GM21367 (cell line): Measurements from ENCODE around the gene TNS4.
"Not testable (repeated sequence)": the region's sequence is repeated elsewhere in the genome, so short reads cannot be mapped to it uniquely, and the experiment has no call there.

Experiments used
- ATAC-seq: cut with Tn5 transposase; IDR thresholded peaks from one replicate; pipeline ENCODE4 v1.9.1; 2021; ENCODE audit not compliant: unreplicated experiment

TNS4 gene, protein sequence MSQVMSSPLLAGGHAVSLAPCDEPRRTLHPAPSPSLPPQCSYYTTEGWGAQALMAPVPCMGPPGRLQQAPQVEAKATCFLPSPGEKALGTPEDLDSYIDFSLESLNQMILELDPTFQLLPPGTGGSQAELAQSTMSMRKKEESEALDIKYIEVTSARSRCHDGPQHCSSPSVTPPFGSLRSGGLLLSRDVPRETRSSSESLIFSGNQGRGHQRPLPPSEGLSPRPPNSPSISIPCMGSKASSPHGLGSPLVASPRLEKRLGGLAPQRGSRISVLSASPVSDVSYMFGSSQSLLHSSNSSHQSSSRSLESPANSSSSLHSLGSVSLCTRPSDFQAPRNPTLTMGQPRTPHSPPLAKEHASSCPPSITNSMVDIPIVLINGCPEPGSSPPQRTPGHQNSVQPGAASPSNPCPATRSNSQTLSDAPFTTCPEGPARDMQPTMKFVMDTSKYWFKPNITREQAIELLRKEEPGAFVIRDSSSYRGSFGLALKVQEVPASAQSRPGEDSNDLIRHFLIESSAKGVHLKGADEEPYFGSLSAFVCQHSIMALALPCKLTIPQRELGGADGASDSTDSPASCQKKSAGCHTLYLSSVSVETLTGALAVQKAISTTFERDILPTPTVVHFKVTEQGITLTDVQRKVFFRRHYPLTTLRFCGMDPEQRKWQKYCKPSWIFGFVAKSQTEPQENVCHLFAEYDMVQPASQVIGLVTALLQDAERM

GRCh38 chr17:40501499-40501911, at the start of gene TNS4:
Gene TNS4 (minus strand): TSS chr17:40501623. CDS start chr17:40496425, 5,198 bp downstream.
- ATAC-seq: no peak

DNA sequence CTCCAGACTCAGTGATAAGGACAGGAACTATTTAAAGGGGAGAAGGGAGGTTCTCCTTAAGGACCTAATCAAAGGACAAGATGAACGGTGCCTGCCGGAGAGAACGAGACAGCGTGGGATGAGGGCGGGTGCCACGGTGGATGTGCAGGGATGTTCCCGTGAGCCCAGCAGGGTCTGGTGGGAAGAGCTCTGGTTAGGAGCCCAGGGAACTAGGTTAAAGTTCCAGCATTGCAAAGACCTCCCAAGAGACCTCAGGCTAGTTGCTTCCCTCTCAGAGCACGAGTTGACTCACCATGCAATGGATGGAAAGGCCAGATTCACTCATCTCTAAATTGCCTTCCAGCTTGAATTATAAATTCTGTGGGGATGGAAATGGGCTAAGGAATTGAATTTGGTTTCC, 49.2 kb upstream of the TNS4 start:
- ATAC-seq: no peak

GRCh38 chr17:40548982-40549685, 47.7 kb upstream of the TNS4 start:
- ATAC-seq: no peak

- ATAC-seq: no peak
These were observed 47.1 kb upstream of the TNS4 start for GRCh38 chr17:40548491-40548981.

DNA sequence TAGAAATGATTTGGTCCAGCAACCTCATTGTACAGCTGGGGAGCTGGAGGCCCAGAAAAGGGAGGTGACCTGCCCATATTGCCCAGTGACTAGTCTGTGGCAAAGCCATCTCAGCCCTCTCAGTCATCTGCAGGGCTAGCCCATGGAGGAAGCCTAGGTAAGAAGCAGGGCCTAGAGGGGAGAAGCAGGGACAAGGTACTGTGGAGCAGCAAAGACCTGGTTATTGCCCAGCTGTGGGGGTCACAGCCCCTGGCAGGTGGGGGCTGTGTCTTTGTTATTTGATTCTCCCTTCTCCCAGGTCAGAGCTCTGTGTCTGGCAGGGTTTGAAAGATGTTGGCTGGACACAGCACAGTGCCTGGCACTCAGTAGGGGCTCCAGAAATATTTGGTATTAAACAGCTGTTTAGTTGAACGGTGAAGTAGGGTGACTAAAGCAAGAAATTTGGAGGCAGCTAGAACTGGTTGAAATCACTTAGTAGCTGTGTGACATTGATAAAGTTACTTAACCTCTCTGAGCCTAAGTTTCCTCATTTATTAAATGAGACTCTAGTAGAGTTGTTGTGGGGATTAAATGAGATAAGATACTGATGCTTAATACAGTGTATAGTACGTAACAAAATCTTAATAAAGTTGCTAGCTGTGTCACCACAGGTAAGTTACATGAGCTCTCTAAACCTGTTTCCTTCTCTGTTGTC, 46.5 kb upstream of the TNS4 start:
- ATAC-seq: no peak

DNA sequence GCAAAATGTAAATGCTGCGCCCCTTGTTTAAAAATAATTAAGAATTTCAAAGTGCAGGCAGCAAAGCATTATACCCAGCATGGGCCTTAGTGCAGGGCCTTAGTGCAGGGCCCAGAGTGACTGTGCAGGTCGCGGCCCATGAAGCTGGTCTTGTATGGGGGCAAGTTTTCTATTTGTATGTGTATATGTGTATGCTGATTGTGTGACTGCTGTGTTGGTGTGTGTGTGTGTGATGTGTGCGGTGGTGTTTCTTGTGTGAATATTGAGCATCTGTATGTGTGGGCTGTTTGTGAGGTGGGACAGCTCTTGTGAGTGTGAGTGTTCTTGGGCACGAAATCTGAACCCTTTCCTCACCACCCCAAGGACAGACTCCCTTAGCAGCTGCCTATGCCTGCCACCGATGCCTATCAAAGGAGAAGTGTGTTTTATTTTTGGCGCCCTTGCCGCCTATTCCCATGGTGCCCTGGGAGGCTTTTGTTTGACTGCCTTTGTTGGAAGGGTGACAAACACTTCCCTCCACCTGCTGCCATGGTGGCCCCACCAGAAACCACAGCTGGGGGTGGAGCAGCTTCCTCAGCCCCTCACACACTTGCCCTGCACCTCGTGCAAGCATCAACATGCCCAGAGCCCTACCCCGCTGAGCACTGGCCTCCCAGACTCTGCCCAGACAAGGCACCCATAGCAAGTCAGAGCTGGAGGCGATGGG, 45.8 kb upstream of the TNS4 start:
- no peak for ATAC-seq

DNA sequence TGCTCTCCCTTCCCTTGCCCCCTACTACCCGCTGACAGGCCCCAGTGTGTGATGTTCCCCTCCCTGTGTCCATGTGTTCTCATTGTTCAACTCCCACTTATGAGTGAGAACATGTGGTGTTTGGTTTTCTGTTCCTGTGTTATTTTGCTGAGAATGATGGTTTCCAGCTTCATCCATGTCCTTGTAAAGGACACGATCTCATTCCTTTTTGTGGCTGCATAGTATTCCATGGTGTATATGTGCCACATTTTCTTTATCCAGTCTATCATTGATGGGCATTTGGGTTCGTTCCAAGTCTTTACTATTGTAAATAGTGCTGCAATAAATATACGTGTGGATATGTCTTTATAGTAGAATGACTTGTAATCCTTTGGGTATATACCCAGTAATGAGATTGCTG, 45.1 kb upstream of the TNS4 start:
- ATAC-seq: not testable (repeated sequence)

DNA sequence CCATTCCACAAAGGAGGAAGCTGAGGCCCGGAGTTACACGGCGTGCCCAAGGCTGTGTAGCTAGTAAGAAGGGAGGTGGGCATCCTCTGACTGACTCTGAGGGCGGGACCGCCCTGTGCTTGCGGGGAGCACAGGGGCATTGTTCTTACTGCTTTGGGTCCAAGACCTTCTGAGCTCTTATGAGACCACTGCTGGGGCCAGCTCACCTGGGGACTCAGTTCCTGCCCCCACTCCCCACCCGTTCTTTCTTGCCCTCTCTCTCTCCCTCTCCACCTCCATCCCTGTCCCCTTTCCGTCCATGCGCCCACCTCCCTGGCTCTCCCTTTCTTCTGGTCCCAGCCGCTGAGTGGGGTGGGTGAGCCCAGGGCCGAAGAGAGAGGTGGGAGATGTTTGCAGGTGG, 44.2 kb upstream of the TNS4 start:
- no peak for ATAC-seq

GRCh38 chr17:40542558-40543411, 41.4 kb upstream of the TNS4 start:
- no peak for ATAC-seq

GRCh38 chr17:40541873-40542557, 40.6 kb upstream of the TNS4 start:
- ATAC-seq: no peak

DNA sequence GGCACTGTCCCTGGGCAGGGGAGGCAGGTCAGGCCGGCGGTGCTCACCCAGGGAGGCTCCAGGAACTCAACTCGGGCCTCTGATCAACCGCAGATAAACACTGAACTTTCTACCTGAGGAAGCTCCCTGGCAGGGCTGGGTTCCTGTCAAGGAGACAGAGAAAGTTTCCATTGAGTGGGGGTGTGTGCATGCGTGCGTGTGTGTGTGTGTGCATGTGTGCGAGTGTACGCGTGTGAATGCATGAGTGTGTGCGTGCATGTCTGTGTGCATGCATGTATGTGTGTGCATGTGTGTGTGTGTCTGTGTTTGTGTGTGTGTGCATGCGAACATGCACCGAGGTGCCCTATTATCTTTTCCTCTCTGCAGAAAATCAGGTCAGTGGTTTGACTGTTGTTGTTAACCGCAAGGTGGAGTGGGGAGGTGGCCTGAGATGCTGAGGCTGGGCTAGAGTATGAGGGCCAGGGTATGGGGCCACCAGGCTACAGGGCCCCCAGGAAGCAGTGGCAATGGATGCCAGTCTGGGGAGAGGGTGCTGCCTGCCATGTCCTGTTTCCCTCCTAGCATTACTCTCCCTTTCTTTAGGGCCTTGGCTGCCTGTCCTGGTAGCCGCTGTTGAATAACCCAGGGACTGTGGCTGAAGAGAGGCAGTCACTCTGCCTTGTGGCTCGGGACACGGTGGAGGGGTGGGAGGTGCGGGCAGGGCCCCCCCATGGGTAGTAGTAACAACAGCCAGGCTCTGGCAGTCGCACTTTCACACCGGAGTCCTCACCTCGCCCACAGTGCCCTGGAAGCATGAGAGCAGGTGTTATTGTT, 39.8 kb upstream of the TNS4 start:
- no peak for ATAC-seq

DNA sequence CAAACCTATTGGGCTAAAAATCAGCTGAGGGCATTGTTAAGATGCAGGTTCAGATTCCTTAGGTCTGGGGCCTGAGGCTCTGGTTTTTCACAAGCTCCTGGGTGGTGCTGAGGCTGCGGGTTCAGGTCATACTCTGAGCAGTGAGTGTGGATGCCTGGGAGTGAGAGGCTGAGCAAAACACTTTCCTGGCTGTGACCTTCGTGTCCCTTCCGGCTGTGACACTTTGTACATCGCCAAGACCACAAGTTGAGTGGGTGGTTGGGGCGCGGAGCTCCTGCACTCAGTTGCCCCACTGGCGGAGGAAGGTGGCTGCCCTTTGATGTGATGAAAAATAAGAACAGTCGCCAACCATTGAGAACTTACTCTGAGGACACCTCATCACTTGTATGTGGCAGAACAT, 39.0 kb upstream of the TNS4 start:
- ATAC-seq: no peak

DNA sequence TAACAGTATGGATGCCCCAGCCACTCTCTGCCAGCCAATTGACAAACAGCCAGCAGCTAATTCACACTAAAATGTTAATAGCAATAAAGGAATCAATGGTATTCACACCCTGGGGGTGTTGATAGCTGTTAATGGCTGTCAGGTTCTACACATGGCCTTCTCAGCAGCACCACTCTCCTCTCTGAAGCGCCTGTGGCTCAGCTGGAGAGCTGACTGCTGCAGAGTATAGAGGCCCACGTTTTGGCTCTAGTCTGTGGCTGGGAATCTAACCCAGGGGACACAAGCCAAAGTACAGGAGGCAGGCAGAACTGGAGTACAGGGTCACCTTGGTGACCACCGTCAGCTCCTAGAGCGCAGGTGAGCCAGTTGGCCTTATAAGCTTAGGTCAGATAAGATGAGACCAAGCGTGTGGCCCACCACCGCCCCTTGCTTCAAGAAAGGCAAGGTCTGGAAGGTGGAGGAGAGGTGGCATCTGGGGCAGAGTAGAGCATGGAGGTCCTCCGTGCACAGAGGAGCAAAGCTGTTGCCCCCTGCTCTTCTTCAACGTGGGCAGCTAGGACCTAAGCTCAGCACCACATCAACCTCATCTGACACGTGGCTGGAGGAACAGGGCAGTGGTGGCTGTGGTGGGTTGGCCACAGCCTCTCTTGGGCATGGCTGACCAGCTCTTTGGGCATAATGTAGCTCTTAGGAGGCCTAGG, 38.4 kb upstream of the TNS4 start:
- no peak for ATAC-seq

DNA sequence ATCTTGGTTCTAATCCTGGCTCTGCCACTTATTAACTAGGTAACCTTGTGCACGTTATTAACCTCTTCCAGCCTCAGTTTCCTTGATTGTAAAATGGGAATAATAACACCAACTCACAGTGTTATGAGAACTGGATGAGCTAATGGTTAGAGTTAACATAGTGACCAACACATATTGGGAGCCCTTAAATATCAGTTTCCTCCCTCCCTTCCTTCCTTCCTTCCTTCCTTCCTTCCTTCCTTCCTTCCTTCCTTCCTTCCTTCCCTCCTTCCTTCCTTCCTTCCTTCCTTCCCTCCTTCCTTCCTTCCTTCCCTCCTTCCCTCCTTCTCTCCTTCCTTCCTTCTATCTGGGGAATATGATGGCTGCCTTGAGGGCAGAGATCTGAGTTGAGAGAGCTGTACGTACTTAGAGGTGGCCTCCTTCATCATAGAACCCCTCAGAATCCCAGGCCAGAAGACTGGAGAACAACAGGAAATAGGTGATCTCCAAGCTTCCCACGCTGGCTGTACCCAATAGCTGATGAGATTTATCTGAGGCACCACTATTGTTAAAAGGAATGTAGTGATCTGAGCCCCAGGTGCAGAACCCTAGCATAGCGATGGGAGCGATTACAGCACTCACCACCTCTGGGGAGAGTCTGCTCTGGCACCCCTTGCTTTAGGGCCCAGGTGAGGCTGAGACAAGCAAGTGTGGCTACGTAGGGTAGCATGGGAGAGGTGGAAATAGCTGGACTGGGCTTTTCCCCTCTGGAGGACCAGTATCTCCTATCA, 37.7 kb upstream of the TNS4 start:
- no peak for ATAC-seq

DNA sequence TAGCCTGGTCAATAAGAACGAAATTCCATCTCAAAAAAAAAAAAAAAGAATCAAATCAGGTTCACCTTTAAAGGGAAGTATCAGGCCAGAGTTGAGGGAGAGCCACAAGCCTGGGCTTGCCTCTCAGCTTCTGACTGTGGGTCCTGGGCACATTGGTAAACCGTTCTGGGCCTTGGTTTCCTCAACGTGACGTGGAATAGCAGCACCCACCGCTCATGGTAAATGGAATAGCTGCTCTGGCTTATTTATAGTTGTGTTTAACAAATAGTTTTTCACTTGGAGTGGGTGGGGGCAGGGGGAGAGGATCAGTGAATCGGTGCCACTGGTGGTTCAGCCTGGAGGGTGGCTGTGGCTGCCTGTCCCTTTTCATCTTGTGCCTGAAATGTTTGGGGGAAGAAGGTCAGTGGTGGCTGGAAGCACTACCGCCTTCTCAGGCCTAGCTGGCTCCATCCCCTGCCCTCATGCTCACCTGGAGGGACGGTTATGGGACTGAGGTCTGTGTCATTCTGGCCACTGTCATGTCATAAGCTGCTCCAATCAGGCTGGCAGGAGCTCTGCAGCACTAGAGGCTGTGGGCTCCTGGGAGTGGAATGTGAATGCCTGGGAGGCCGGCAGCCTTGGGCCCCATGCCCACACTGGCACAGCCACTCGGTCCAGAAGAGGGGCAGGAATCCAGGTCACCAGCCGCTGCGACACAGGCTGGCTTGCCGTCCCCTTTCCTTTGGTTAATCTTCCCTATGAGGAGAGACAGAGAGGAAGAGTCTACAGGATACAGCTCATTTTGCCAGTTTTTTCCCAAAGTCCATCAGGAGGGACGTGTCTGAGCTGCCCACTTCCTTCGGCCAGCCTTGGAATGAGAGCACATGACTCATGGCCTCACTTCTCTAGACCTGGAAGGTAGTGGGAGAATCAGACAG, 36.9 kb upstream of the TNS4 start:
- ATAC-seq: no peak
